Activated CD8-positive, alpha-beta memory T cell treated with anti-CD3 and anti-CD28 coated beads for 24 hours (primary cell): ENCODE measurements around the gene YIF1B.

Experiments used
- DNase-seq: peaks from one replicate; pipeline ENCODE4 v3.0.0-alpha.2; 2020

YIF1B gene

DNA sequence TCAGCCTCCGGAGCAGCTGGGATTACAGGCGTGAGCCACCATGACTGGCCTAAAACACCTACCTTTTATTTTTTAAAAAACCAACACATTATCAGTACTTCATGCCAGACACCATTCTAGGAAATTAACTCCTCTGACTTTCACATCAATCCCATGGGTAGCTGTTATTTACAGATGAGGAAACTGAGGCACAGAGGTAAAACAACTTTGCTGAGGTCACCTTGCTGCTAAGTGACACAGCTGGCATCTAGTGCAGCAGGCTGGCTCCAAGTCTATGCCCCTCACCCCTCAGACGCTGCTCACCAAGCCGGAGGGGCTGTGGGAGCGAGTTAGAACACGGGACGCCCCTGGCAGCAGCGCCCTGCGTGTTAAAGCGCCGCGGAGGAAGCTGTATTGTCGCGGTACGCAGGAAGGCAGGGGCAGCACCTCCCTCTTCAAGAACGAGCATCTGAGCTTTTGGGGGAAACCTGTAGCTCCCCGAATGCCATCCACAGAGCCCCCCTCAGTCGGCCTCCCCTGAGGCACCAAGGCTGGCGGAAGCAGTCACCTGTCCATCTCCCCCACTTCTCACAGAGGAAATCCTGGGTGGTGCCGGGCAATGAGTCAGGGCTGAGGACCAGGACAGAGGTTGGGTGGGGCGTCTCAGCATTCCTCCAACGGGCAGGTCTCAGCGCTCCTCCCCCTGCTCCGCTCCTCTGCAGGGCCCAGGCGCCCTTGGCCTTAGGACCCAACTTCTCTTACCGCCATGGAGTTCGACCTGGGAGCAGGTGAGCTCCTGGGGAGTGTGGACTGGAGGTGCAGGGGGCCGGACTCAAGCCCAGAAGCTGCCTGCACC lies 12.0 kb downstream of the YIF1B start, which contains the start of gene C19orf33:
C19orf33 (plus strand) TSS at position 735 of the 835 bp plus-strand sequence; CDS start at position 746, 11 bp downstream.
- no peak for DNase-seq

DNA sequence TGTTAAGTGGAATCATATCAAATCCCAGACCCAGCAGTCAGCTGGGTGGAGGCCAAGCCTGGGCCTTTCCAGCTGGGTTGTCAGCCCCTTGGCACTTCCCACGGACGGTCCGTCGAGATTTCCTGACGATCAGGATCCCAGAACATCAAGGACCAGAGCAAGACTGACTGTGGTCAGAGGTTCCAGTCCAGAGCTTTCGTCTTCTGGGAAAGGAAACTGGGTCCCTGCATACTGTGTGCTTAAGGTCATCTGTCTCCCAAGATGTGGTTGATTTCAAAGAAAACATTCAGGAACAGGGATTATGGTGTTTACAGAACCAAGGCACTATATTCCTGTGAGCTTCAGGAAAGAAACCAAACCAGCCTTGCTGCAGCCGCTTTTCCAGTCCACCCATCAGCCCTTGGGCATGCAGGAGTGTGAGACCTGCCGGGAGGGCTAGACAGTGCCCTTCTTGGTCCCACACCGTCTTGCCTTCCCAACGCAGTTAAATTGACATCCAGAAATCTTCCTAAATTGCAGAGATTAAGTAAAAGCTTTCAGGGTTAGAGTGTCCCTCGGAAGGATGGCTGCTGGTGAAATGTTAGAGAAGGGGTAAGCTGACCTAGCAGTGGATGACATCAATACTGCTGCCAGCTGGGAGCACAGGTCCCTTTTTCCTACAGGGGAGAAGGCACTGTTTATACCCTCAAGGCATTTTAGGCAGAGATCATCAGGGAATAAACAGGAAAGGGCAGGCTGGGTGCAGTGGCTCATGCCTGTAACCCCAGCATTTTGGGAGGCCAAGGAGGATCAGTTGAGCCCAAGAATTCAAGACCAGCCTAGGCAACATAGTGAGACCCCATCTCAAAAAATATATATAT lies 16.7 kb downstream of the YIF1B start:
- DNase-seq = no peak

- DNase-seq = no peak
These were observed 21.7 kb downstream of the YIF1B start for GRCh38 chr19:38294090-38294489.

DNA sequence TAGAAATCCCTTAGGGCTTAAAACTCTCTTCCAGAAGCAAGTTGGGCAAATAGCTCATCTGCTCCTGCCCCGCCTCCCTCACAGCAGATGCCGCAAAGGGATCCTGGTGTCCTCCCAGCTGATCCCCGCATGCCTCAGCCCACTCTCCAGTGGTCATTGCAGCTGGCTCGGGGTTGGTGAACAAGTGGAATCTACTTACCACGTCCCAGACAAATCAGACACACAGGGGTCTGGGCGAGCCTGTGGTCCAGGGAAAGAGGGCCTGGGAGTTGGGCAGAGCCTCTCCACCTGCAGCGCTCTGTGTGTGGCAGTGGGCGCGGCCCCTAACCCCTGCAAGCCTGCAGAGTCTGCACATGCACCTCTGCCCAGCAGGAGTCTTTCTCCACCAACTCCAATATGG lies 22.5 kb downstream of the YIF1B start:
- no peak for DNase-seq

GRCh38 chr19:38291855-38292254 lies 23.9 kb downstream of the YIF1B start:
- no peak for DNase-seq

- DNase-seq = no peak
These were observed 25.1 kb downstream of the YIF1B start for GRCh38 chr19:38290631-38291147.

- no peak for DNase-seq
These were observed 25.8 kb downstream of the YIF1B start for GRCh38 chr19:38289955-38290354.

- DNase-seq = no peak
These were observed 27.5 kb downstream of the YIF1B start for GRCh38 chr19:38288123-38288855.

GRCh38 chr19:38287604-38288003 lies 28.1 kb downstream of the YIF1B start:
- no peak for DNase-seq

GRCh38 chr19:38285567-38285966 lies 30.2 kb downstream of the YIF1B start:
- no peak for DNase-seq

DNA sequence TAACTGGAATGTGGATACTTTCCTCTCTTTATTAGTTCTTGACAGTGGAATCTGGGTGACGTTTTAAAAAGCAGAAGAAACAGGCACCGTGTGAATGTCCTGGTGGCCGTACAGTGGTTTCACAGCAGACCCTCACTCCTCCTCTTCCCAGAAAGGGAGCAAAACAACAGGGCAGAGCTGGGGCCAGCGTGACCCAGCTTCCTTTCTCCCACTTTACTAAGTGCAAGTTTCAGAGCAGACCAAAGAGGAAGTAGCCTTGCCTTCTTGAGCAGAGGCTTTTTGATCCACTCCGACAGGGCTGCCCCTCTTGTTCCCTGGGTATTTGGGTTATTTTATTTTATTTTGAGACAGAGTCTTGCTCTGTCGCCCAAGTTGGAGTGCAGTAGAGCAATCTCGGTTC lies 31.3 kb downstream of the YIF1B start:
- DNase-seq = no peak

DNA sequence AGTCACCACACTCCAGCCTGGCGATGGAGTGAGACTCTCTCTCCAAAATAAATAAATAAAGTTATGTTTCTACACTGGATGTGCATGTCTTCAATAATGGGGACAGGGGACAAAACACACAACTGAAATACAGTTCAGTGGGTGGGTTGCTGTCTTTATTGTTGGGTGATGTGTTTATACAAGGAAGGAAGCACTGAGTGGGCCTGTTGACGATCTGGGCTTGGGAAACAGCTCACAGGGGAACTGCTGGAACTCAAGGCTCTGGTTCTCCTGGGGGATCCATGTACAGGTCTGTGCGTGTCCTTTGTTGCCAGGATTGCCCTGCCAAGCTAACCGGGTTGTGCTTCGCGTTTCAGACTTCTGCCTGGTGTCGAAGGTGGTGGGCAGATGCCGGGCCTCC lies 32.5 kb downstream of the YIF1B start:
- no peak for DNase-seq

- DNase-seq = no peak
These were observed 33.8 kb downstream of the YIF1B start for GRCh38 chr19:38281811-38282566.

- DNase-seq = no peak
These were observed 35.5 kb downstream of the YIF1B start for GRCh38 chr19:38280030-38280921.

DNA sequence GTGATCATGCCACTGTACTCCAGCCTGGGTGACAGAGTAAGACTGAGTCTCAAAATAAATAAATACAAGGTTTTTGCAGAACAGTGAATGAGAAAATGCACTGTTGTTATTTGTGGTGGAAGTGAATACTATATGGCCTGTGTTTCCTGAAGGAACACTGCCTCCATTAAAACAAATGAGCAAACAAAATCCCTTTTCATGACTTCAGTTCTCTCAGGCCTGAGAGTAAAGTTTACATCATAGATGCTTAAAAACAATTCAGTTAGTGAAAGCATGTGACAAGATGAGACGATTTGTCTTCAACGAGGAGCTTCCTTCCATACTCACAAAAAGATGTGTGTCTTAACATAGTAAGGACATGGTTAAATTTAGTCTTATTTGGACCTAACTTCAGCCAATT lies 37.0 kb downstream of the YIF1B start:
- DNase-seq = no peak

DNA sequence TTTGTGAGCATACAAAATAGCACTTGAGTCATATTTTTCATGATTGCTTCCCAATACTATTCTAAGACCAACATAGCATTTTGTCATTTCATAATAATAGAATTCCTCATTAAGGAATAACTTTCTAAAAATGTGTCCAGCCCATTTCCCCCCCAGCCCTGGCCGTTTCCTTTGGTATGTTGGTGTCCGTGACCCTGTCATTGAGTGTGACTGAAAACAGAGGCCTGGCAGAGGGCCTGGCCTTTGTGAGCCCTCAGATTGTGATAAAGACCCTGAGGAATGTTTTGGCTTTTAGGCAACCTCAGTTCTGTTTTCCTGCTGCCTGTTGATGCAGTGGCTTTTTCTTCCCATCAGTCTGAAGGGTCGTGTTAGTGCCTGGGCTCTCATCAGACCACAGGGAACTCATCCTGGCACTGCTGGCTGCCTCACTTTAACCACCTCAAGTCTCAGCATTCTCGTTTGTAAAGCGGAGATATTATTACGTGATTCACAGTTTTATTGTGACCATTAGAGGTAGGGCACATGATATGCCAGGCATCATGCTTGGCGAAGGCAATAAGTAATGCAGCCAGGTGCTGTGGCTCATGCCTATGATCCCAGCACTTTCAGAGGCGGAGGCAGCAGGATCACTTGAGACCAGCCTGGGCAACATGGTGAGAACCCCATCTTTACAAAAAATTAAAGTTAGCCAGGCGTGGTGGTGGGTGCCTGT lies 37.6 kb downstream of the YIF1B start:
- no peak for DNase-seq

GRCh38 chr19:38277549-38277948 lies 38.2 kb downstream of the YIF1B start:
- DNase-seq = no peak

GRCh38 chr19:38276942-38277517 lies 38.7 kb downstream of the YIF1B start:
- DNase-seq = no peak

GRCh38 chr19:38274739-38275138 lies 41.0 kb downstream of the YIF1B start:
- DNase-seq = no peak

- DNase-seq = no peak
These were observed 42.2 kb downstream of the YIF1B start for GRCh38 chr19:38273499-38273898.
